Rectal smooth muscle tissue (tissue), 1 donor: Measurements from ENCODE around the gene PTPRCAP.

ENCODE experiments used
- H3K27ac ChIP-seq: one replicate; pipeline ENCODE4 v1.7.0; 2013; ENCODE audit warnings: low read depth, low read length, inconsistent platforms
- H3K27me3 ChIP-seq: one replicate; pipeline ENCODE4 v1.7.0; 2013; ENCODE audit warnings: low read length; ENCODE audit not compliant: control insufficient read depth, insufficient read depth
- H3K36me3 ChIP-seq: one replicate; pipeline ENCODE4 v1.7.0; 2013; ENCODE audit warnings: low read length; ENCODE audit not compliant: control insufficient read depth, insufficient read depth
- H3K4me1 ChIP-seq: one replicate; pipeline ENCODE4 v1.7.0; 2013; ENCODE audit warnings: low read length; ENCODE audit not compliant: control insufficient read depth, insufficient read depth
- H3K4me3 ChIP-seq: one replicate; pipeline ENCODE4 v1.7.0; 2013; ENCODE audit warnings: low read length
- H3K9ac ChIP-seq: one replicate; pipeline ENCODE4 v1.7.0; 2013; ENCODE audit warnings: low read length

The PTPRCAP gene

GRCh38 chr11:67396587-67397389, 40.7 kb downstream of the PTPRCAP start:
- no peaks in the 10 kb centered on the region for H3K27me3 ChIP-seq
- H3K4me3 ChIP-seq: no peak overlapping the region
- no peak overlapping the region for H3K9ac ChIP-seq
- peaks cover 20% of the 10 kb centered on the region for H3K36me3 ChIP-seq
- no peak overlapping the region for H3K27ac ChIP-seq
- peaks cover 18% of the 10 kb centered on the region for H3K4me1 ChIP-seq

GRCh38 chr11:67396259-67396581, 41.3 kb downstream of the PTPRCAP start:
- Histone ChIP-seq H3K27me3 (no peaks in the 10 kb centered on the region), H3K4me3 (no peak overlapping the region), H3K9ac (no peak overlapping the region), H3K4me1 (peaks cover 18% of the 10 kb centered on the region), H3K27ac (no peak overlapping the region), H3K36me3 (peaks cover 20% of the 10 kb centered on the region)

GRCh38 chr11:67395555-67396258, 41.8 kb downstream of the PTPRCAP start:
- H3K36me3 ChIP-seq: peaks cover 20% of the 10 kb centered on the region
- H3K9ac ChIP-seq: no peak overlapping the region
- peaks cover 22% of the 10 kb centered on the region for H3K4me1 ChIP-seq
- H3K27ac ChIP-seq: no peak overlapping the region
- no peak overlapping the region for H3K4me3 ChIP-seq
- H3K27me3 ChIP-seq: no peaks in the 10 kb centered on the region

- Histone ChIP-seq H3K27me3 (no peaks in the 10 kb centered on the region), H3K9ac (no peak overlapping the region), H3K27ac (no peak overlapping the region), H3K36me3 (peaks cover 14% of the 10 kb centered on the region), H3K4me3 (no peak overlapping the region), H3K4me1 (peaks cover 9% of the 10 kb centered on the region)
Measured at GRCh38 chr11:67393990-67394389, 43.5 kb downstream of the PTPRCAP start.

- peaks cover 8% of the 10 kb centered on the region for H3K36me3 ChIP-seq
- H3K27ac ChIP-seq: no peak overlapping the region
- no peaks in the 10 kb centered on the region for H3K27me3 ChIP-seq
- H3K9ac ChIP-seq: no peak overlapping the region
- H3K4me3 ChIP-seq: no peak overlapping the region
- H3K4me1 ChIP-seq: peaks cover 9% of the 10 kb centered on the region
Measured at GRCh38 chr11:67393437-67393836, 44.0 kb downstream of the PTPRCAP start.

GRCh38 chr11:67392183-67392715, 45.2 kb downstream of the PTPRCAP start:
- H3K36me3 ChIP-seq: no peaks in the 10 kb centered on the region
- peak overlapping the region; percentile 62 for H3K9ac ChIP-seq
- peak overlapping the region; percentile 91 for H3K4me3 ChIP-seq
- peak overlapping the region; percentile 87 for H3K27ac ChIP-seq
- peaks cover 9% of the 10 kb centered on the region for H3K4me1 ChIP-seq
- H3K27me3 ChIP-seq: no peaks in the 10 kb centered on the region

- H3K27ac ChIP-seq: peak within 1 kb of the TSS; percentile 87
- H3K9ac ChIP-seq: peak within 1 kb of the TSS; percentile 62
- peaks cover 9% of the 10 kb centered on the region for H3K4me1 ChIP-seq
- no peaks in the 10 kb centered on the region for H3K36me3 ChIP-seq
- peak within 1 kb of the TSS; percentile 91 for H3K4me3 ChIP-seq
- H3K27me3 ChIP-seq: no peaks in the 10 kb centered on the region
Measured at GRCh38 chr11:67391304-67392182, 45.9 kb downstream of the PTPRCAP start, which contains the start of gene RAD9A. Gene RAD9A (plus strand): TSS chr11:67391986. CDS start chr11:67392045, 59 bp downstream.

- Histone ChIP-seq H3K4me3 (peak overlapping the region; percentile 89), H3K36me3 (no peaks in the 10 kb centered on the region), H3K9ac (peak overlapping the region; percentile 42), H3K27ac (peak overlapping the region; percentile 87), H3K27me3 (no peaks in the 10 kb centered on the region), H3K4me1 (peaks cover 9% of the 10 kb centered on the region)
Measured at GRCh38 chr11:67390947-67391303, 46.6 kb downstream of the PTPRCAP start.

GRCh38 chr11:67389477-67389876, 48.0 kb downstream of the PTPRCAP start:
- Histone ChIP-seq H3K4me3 (no peak overlapping the region), H3K36me3 (no peaks in the 10 kb centered on the region), H3K27me3 (no peaks in the 10 kb centered on the region), H3K27ac (no peak overlapping the region), H3K9ac (peak overlapping the region; percentile 27), H3K4me1 (peaks cover 9% of the 10 kb centered on the region)

GRCh38 chr11:67387518-67387917, 50.0 kb downstream of the PTPRCAP start:
- Histone ChIP-seq H3K36me3 (no peaks in the 10 kb centered on the region), H3K4me1 (peaks cover 7% of the 10 kb centered on the region), H3K27me3 (no peaks in the 10 kb centered on the region), H3K27ac (no peak overlapping the region), H3K4me3 (no peak overlapping the region), H3K9ac (no peak overlapping the region)

- H3K9ac ChIP-seq: no peak overlapping the region
- H3K4me3 ChIP-seq: no peak overlapping the region
- H3K36me3 ChIP-seq: no peaks in the 10 kb centered on the region
- peaks cover 4% of the 10 kb centered on the region for H3K4me1 ChIP-seq
- H3K27ac ChIP-seq: no peak overlapping the region
- no peaks in the 10 kb centered on the region for H3K27me3 ChIP-seq
Measured at GRCh38 chr11:67387069-67387468, 50.4 kb downstream of the PTPRCAP start.
